ENCODE results near the gene RANGRF. TPM values are rescaled to one million over a fixed set of nuclear protein-coding genes. Genes with fewer than 3 reads are reported as not detected.
"Not testable (repeated sequence)": the region's sequence is repeated elsewhere in the genome, so short reads cannot be mapped to it uniquely, and the experiment has no call there.

The RANGRF gene
- 18.8 TPM for polyA plus RNA-seq (ENCODE audit: insufficient read length)

DNA sequence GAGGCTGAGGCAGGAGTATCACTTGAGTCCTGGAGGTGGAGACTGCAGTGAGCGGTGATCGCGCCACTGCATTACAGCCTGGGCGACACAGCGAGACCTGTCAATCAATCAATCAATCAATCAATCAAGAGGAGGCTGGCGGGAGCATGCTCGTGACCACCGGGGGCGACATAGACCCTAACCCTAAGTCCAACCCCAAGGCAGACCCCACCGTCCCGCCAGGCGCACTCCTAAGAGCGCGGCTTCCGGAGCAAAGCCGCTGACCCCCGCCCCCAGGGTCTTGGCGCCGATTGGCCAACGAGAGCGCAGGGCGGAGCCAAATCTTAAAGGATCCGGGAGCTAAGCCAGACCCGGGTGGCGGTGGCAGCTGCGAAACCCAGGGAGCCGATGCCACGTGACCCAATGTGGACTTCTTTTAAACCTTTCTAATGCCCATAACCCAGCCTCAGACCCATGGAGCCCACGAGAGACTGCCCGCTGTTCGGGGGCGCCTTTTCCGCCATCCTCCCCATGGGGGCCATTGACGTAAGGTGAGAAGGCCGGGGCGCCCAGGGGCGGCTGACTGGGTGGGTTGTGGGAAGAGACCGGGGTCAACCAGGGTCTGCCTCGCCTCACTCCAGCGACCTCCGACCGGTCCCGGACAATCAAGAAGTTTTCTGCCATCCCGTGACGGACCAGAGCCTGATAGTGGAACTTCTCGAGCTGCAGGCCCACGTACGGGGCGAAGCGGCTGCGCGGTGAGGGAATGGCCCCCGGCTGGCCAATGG, at the start of gene RANGRF:
Gene RANGRF (plus strand): TSS at position 335 of the 767 bp plus-strand sequence. CDS start 119 bp downstream, at position 454.
- peak; percentile 57 for DNase-seq (ENCODE audit: low read depth)

GRCh38 chr17:8243827-8244226, 44.6 kb upstream of the RANGRF start:
- no peak for DNase-seq (ENCODE audit: low read depth)

DNA sequence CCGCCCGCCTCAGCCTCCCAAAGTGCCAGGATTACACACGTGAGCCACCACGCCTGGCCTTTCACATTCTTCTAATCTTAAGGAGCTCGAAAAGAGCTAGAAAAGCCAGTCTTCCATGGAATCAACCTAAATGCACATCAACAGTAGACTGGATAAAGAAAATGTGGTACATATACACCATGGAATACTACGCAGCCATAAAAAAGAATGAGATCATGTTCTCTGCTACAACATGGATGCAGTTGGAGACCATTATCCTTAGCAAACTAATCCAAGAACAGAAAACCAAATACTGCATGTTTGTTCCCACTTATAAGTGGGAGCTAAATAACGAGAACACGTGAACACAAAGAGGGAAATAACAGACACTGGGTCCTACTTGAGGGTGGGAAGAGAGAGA, 43.7 kb upstream of the RANGRF start:
- no peak for DNase-seq (ENCODE audit: low read depth)

DNA sequence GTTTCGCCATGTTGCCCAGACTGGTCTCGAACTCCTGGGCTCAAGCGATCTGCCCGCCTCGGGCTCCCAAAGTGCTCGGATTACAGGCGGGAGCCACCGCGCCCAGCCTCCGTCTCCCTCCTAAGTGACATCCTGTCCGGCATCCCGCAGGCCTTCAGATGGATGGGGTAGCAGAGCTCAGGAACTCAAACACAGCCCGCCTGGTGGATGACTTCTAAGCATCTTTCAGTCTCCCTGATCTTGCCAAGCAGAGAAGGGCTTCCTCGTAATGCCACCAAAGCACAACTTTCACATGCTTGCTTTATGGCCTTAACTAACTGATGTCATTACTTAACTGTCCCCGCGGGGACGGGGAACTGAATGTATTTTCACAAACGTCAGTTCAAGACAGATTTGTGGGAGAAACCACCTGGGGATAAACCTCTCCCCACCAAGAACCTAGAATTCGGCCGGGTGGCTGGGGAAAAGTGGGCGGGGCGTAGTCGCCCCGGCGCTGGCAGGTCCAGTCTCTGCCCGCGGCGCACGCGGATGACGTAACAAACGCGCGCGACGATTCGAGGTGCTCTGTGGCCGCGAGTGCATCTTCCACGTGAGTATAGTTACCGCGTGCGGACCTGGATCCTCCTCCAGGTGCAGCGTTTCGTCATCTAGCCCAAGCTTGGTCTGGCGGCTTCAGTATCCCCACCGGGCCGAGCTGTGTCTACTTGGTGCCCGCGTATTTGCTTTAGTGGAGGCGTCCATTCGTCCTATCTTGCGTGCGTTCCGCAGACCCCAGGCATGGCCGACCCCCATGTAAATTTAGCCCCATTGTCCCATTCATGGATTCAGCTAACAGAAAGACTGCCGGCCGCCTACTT, 39.5 kb upstream of the RANGRF start, which contains the start of gene PFAS:
Gene PFAS (plus strand): TSS at position 539 of the 857 bp plus-strand sequence. CDS start 4,649 bp downstream, outside the sequence.
- peak; percentile 85 for DNase-seq (ENCODE audit: low read depth)

GRCh38 chr17:8249621-8250500, 38.6 kb upstream of the RANGRF start:
- DNase-seq (ENCODE audit: low read depth) = no peak

GRCh38 chr17:8251411-8251810, 37.1 kb upstream of the RANGRF start:
- not testable (repeated sequence) for DNase-seq (ENCODE audit: low read depth)

GRCh38 chr17:8253801-8254200, 34.7 kb upstream of the RANGRF start:
- DNase-seq (ENCODE audit: low read depth) = no peak

DNA sequence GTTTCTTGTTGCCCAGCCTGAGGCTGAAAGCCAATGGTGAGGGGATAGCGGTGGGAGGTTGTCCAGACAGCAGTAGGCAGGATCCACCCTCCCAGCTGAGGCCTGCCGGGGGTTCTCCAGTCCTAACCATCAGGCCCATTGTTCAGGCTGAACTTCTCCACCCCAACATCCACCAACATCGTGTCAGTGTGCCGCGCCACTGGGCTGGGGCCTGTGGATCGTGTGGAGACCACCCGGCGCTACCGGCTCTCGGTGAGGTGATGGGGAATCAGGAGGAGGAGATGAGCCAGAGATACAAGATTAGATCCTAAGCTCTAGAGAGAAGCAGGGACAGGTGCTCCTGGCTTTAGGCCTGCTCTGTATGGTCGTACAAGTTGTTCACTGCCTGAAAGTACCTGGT, 33.6 kb upstream of the RANGRF start:
- no peak for DNase-seq (ENCODE audit: low read depth)

DNA sequence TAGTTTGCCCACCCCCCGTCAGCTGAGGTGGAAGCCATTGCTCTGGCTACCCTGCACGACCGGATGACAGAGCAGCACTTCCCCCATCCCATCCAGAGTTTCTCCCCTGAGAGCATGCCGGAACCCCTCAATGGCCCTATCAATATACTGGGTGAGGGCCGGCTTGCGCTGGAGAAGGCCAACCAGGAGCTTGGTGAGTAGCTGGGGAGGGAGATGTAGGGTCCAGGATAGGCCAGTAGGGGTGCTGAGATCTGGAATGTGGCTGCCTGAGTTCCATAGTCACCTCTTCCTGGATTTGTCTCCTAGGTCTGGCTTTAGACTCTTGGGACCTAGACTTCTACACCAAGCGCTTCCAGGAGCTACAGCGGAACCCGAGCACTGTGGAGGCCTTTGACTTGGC, 33.0 kb upstream of the RANGRF start:
- no peak for DNase-seq (ENCODE audit: low read depth)

DNA sequence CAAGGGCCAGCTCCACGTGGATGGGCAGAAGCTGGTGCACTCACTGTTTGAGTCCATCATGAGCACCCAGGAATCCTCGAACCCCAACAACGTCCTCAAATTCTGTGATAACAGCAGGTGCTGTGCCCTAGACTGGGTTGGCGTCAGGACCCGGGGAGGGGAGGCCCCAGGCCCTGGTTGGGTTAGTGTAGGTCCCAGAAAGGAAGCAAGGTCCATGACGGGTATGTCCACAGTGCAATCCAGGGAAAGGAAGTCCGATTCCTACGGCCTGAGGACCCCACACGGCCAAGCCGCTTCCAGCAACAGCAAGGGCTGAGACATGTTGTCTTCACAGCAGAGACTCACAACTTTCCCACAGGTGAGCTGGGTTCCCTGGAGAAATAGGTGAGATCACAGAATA, 32.2 kb upstream of the RANGRF start:
- no peak for DNase-seq (ENCODE audit: low read depth)

GRCh38 chr17:8256691-8257090, 31.8 kb upstream of the RANGRF start:
- DNase-seq (ENCODE audit: low read depth) = no peak

GRCh38 chr17:8257801-8258200, 30.7 kb upstream of the RANGRF start:
- DNase-seq (ENCODE audit: low read depth) = no peak

DNA sequence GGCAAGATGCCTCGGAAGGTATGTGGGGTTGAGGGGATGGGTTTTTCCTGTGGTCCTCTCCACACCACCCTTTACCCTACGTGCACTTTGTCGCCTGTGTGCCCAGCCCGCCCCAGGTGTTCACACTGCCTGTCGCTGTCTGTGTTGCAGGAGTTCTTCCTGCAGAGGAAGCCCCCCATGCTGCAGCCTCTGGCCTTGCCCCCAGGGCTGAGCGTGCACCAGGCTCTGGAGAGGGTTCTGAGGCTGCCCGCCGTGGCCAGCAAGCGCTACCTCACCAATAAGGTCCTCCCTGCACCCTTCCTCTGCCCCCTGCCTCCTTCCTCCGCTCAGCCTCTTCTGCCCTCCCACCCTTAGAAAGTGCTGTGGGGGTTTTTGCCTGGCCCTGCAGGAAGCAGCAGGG, 24.1 kb upstream of the RANGRF start:
- no peak for DNase-seq (ENCODE audit: low read depth)

DNA sequence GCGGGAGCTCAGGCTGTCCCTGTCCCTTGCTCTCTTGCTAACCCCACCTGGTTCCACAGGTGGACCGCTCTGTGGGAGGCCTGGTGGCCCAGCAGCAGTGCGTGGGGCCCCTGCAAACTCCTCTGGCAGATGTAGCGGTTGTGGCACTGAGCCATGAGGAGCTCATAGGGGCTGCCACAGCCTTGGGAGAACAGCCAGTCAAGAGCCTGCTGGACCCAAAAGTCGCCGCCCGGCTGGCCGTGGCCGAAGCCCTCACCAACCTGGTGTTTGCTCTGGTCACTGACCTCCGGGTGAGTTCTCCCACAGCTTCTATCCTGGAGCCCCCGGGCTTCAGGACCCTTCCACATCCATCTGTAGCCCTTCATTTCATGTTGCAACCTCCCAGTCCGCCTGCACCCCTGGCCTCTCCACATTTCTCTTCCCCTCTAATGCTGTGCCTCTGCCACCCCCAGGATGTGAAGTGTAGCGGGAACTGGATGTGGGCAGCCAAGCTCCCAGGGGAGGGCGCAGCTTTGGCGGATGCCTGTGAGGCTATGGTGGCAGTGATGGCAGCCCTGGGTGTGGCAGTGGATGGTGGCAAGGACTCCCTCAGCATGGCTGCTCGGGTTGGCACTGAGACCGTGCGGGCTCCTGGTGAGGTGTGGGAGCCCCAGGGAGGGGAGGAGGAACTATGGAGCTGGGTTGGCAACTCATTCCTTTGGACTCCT, 23.5 kb upstream of the RANGRF start:
- DNase-seq (ENCODE audit: low read depth) = no peak

DNA sequence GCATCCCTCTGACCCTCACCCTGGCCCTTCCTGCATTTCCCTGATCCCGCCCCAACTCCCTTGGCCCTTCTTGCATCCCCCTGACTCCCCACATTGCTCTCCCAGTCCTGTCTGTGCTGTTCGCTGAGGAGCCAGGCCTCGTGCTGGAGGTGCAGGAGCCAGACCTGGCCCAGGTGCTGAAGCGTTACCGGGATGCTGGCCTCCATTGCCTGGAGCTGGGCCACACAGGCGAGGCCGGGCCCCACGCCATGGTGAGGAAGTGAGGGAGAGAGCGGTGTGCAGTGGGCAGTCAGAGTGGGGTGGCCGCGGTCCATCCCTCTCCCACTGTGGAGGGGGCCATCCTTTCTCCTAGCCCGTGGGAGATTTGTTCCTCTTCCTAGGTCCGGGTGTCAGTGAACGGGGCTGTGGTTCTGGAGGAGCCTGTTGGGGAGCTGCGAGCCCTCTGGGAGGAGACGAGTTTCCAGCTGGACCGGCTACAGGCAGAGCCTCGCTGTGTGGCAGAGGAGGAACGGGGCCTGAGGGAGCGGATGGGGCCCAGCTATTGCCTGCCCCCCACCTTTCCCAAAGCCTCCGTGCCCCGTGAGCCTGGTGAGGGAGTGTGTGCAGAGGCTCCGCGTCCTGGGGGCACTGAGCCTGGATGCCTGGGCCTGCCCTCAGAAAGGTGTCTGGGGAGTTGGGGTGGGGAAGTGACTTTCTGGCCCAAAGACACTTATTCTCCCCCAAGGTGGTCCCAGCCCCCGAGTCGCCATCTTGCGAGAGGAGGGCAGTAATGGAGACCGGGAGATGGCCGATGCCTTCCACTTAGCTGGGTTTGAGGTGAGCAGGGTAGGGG, 21.6 kb upstream of the RANGRF start:
- DNase-seq (ENCODE audit: low read depth) = no peak

- DNase-seq (ENCODE audit: low read depth) = no peak
Measured at GRCh38 chr17:8267480-8268147, 20.9 kb upstream of the RANGRF start.

- no peak for DNase-seq (ENCODE audit: low read depth)
Measured at GRCh38 chr17:8268550-8269298, 19.7 kb upstream of the RANGRF start.

GRCh38 chr17:8272421-8272820, 16.0 kb upstream of the RANGRF start:
- no peak for DNase-seq (ENCODE audit: low read depth)

Measured in forelimb muscle (tissue), 1 donor.